Body of pancreas (tissue), 4 donors: ENCODE data around the gene SCN5A. TPM values are rescaled to one million over a fixed set of nuclear protein-coding genes. Genes with fewer than 3 reads are reported as not detected.

Experiments
- ATAC-seq: fragments of 150-250 bp; one replicate; pipeline ENCODE4 v1.9.1; 2016
- DNase-seq, 4 donors: peaks; one replicate each; pipeline ENCODE4 v3.0.0-alpha.2; 2019
- H3K27ac ChIP-seq, 4 donors: fragments of 200-600 bp; sonication (generic); 1 replicate in 3 of 4; 2 replicates in 1 of 4; pipeline versions ENCODE4 v1.5.1 to v1.6.1; 2016 to 2019; ENCODE audit warnings: mild to moderate bottlenecking in 1 of 4, mixed read lengths in 1 of 4, moderate library complexity in 1 of 4
- H3K27me3 ChIP-seq, 2 donors: fragments of 200-600 bp; sonication (generic); one replicate each; pipeline ENCODE4 v1.6.0; 2016; ENCODE audit warnings: mild to moderate bottlenecking in 1 of 2
- H3K36me3 ChIP-seq, 2 donors: fragments of 200-600 bp; sonication (generic); replicated peaks in 1 of 2; 2 replicates each; pipeline ENCODE4 v1.5.1; 2016; ENCODE audit warnings: low read depth in 2 of 2; ENCODE audit not compliant: insufficient read depth in 1 of 2
- H3K4me1 ChIP-seq: fragments of 200-600 bp; sonication (generic); one replicate; pipeline ENCODE4 v1.6.0; 2016
- H3K4me3 ChIP-seq, 2 donors: fragments of 200-600 bp; sonication (generic); 1 replicate in 1 of 2; 2 replicates in 1 of 2; pipeline ENCODE4 v1.5.1; 2016 to 2019
- H3K9me3 ChIP-seq, 3 donors: fragments of 200-600 bp; sonication (generic); 1 replicate in 2 of 3; 2 replicates in 1 of 3; pipeline ENCODE4 v1.5.1; 2016
- CTCF ChIP-seq, 7 experiments: fragments of 450-650 bp in 4 of 7; fragments of 200-600 bp in 3 of 7; sonication (generic) in 3 of 7; IDR thresholded peaks; one replicate each; pipeline ENCODE4 v1.5.1; 2016 to 2019; ENCODE audit warnings: antibody characterized with exemption in 7 of 7
- POLR2A ChIP-seq, 3 donors: fragments of 450-650 bp; IDR thresholded peaks; one replicate each; pipeline ENCODE4 v1.6.1; 2016; ENCODE audit warnings: antibody characterized with exemption in 3 of 3, mild to moderate bottlenecking in 2 of 3
- WGBS, 2 donors: methylation state at CpG; one replicate each; pipeline ENCODE4 v1.1.5; 2017; 5-methylcytosine and 5-hydroxymethylcytosine counted together
- intact Hi-C: fragments of 100-400 bp; cut with DNase I; formaldehyde crosslinking; loops from one replicate; pipeline ENCODE4 v1.15.1; 2023
- total RNA-seq, 2 donors: library from RNA; depleted of rRNA; stranded (reverse); fragments of >200 nt; gene quantifications; one replicate each; pipeline ENCODE4 v1.1.0, GENCODE V29; 2016

The SCN5A gene
- total RNA-seq, 2 donors from 2014 or later = 0.26 TPM; not detected in 1

- Histone ChIP-seq H3K27ac (no peak overlapping the region), H3K4me1 (no peaks in the 10 kb centered on the region), H3K9me3 (no peaks in the 10 kb centered on the region), H3K4me3 (no peak overlapping the region), H3K36me3 (no peaks in the 10 kb centered on the region), H3K27me3 (no peaks in the 10 kb centered on the region)
- intact Hi-C loops = no loop called here
- DNase-seq (no peak), ATAC-seq (no peak)
- WGBS, 2 donors = 61 to 66% methylated on average over 5 of the region's 5 CpGs
- TF ChIP-seq CTCF (IDR thresholded peaks at IDR 0.05) (no peak), POLR2A (IDR thresholded peaks at IDR 0.05) (no peak)
These were observed 31.9 kb downstream of the SCN5A start for GRCh38 chr3:38617586-38617985.

GRCh38 chr3:38617137-38617536, 32.4 kb downstream of the SCN5A start:
- H3K27ac ChIP-seq = no peak overlapping the region
- TF ChIP-seq CTCF (IDR thresholded peaks at IDR 0.05) (no peak), POLR2A (IDR thresholded peaks at IDR 0.05) (no peak)
- H3K36me3 ChIP-seq = no peaks in the 10 kb centered on the region
- no peak overlapping the region for H3K4me3 ChIP-seq
- WGBS, 2 donors = 61 to 100% methylated on average over 1 to 5 of the region's 5 CpGs
- DNase-seq (no peak), ATAC-seq (no peak)
- H3K4me1 ChIP-seq = no peaks in the 10 kb centered on the region
- H3K27me3 ChIP-seq = no peaks in the 10 kb centered on the region
- H3K9me3 ChIP-seq = no peaks in the 10 kb centered on the region
- intact Hi-C loops = no loop called here

GRCh38 chr3:38616658-38617057, 32.8 kb downstream of the SCN5A start:
- DNase-seq (no peak), ATAC-seq (no peak)
- no peak for TF ChIP-seq CTCF (IDR thresholded peaks at IDR 0.05)
- TF ChIP-seq POLR2A (IDR thresholded peaks at IDR 0.05) = no peak
- H3K27ac ChIP-seq = no peak overlapping the region
- 44 to 49% methylated on average over 2 of the region's 2 CpGs for WGBS, 2 donors
- H3K27me3 ChIP-seq = no peaks in the 10 kb centered on the region
- H3K9me3 ChIP-seq = no peaks in the 10 kb centered on the region
- intact Hi-C loops = no loop called here
- no peaks in the 10 kb centered on the region for H3K4me1 ChIP-seq
- H3K4me3 ChIP-seq = no peak overlapping the region
- no peaks in the 10 kb centered on the region for H3K36me3 ChIP-seq

- WGBS, 2 donors = 29 to 36% methylated on average over 1 of the region's 1 CpG
- TF ChIP-seq POLR2A (IDR thresholded peaks at IDR 0.05) = no peak
- no peaks in the 10 kb centered on the region for H3K36me3 ChIP-seq
- H3K4me3 ChIP-seq = no peak overlapping the region
- DNase-seq = no peak
- H3K4me1 ChIP-seq = no peaks in the 10 kb centered on the region
- H3K9me3 ChIP-seq = no peaks in the 10 kb centered on the region
- intact Hi-C loops = no loop called here
- H3K27ac ChIP-seq = no peak overlapping the region
- ATAC-seq = no peak
- H3K27me3 ChIP-seq = no peaks in the 10 kb centered on the region
These were observed 33.4 kb downstream of the SCN5A start for GRCh38 chr3:38616111-38616510.

- Histone ChIP-seq H3K27me3 (no peaks in the 10 kb centered on the region), H3K36me3 (no peaks in the 10 kb centered on the region), H3K27ac (no peak overlapping the region), H3K9me3 (no peaks in the 10 kb centered on the region), H3K4me1 (no peaks in the 10 kb centered on the region), H3K4me3 (no peak overlapping the region)
- TF ChIP-seq CTCF (IDR thresholded peaks at IDR 0.05) = no peak
- no peak for TF ChIP-seq POLR2A (IDR thresholded peaks at IDR 0.05)
- 50 to 71% methylated on average over 5 to 9 of the region's 9 CpGs for WGBS, 2 donors
- ATAC-seq (no peak), DNase-seq (no peak)
- intact Hi-C loops = no loop called here
These were observed 34.7 kb downstream of the SCN5A start for GRCh38 chr3:38614651-38615352.
